OCI-LY3 (cell line): ENCODE measurements around the gene CHRNA7.

ENCODE experiments used
- H2AFZ ChIP-seq: fragments of 200-600, 300-600 bp; shearing (Covaris generic); 2 replicates; pipeline ENCODE4 v1.6.0; 2014; ENCODE audit warnings: antibody characterized with exemption, low read depth, low read length
- H3K27ac ChIP-seq: fragments of 200-600, 300-600 bp; sonication (generic); 2 replicates; pipeline ENCODE4 v1.5.1; 2014; ENCODE audit warnings: mild to moderate bottlenecking, low read length, moderate library complexity, mixed read lengths
- H3K27me3 ChIP-seq: fragments of 200-600, 300-600 bp; sonication (generic); 2 replicates; pipeline ENCODE4 v1.6.1; 2014; ENCODE audit warnings: low read depth, low read length, mixed read lengths
- H3K36me3 ChIP-seq: fragments of 200-600, 300-600 bp; sonication (generic); replicated peaks from 2 replicates; pipeline ENCODE3; 2014; ENCODE audit warnings: low read depth, low read length, mixed read lengths
- H3K4me1 ChIP-seq: fragments of 300-600, 200-600 bp; sonication (generic); 2 replicates; pipeline ENCODE4 v1.6.1; 2014; ENCODE audit warnings: low read length, mixed read lengths
- H3K4me2 ChIP-seq: fragments of 200-600, 300-600 bp; sonication (generic); 2 replicates; pipeline ENCODE4 v1.6.1; 2014; ENCODE audit warnings: low read length, mixed read lengths
- H3K4me3 ChIP-seq: fragments of 300-600, 200-600 bp; sonication (generic); 2 replicates; pipeline ENCODE4 v1.5.1; 2014; ENCODE audit warnings: antibody characterized with exemption, mild to moderate bottlenecking, low read length, moderate library complexity
- H3K79me2 ChIP-seq: fragments of 300-600, 200-600 bp; shearing (Covaris generic); 2 replicates; pipeline ENCODE4 v1.6.1; 2014; ENCODE audit warnings: mild to moderate bottlenecking, low read length, mixed read lengths
- H3K9ac ChIP-seq: fragments of 300-600, 200-600 bp; shearing (Covaris generic); 2 replicates; pipeline ENCODE4 v1.6.0; 2014; ENCODE audit warnings: mild to moderate bottlenecking, low read length, moderate library complexity
- H3K9me3 ChIP-seq: fragments of 200-600, 300-600 bp; shearing (Covaris generic); 2 replicates; pipeline ENCODE4 v1.6.1; 2014; ENCODE audit warnings: low read length, mixed read lengths; ENCODE audit not compliant: insufficient read depth
- H4K20me1 ChIP-seq: fragments of 200-600, 300-600 bp; sonication (generic); 2 replicates; pipeline ENCODE4 v1.6.1; 2016; ENCODE audit warnings: low read length, mixed read lengths; ENCODE audit not compliant: insufficient read depth
- EZH2phosphoT487 ChIP-seq: fragments of 200-600 bp; shearing (Covaris generic); IDR thresholded peaks from 2 replicates; pipeline ENCODE4 v1.6.1; 2018; ENCODE audit warnings: antibody characterized with exemption, mixed run types, low read depth
- TF ChIP-seq, protein P1 (sequence below): fragments of 200-600, 300-600 bp; sonication (generic); IDR thresholded peaks from 2 replicates; pipeline ENCODE4 v1.5.1; 2014; ENCODE audit warnings: antibody characterized with exemption, low read length, low read depth

The CHRNA7 gene

GRCh38 chr15:32120577-32121383 is 90.5 kb downstream of the CHRNA7 start:
- peak overlapping the region; percentile 89 for H3K4me2 ChIP-seq
- peak overlapping the region; percentile 93 for H2AFZ ChIP-seq

GRCh38 chr15:32121384-32121695 is 91.0 kb downstream of the CHRNA7 start:
- H3K79me2 ChIP-seq = no peaks in the 10 kb centered on the region
- peak overlapping the region; percentile 93 for H2AFZ ChIP-seq
- H4K20me1 ChIP-seq = no peaks in the 10 kb centered on the region
- no peaks in the 10 kb centered on the region for H3K36me3 ChIP-seq
- H3K27me3 ChIP-seq = no peaks in the 10 kb centered on the region
- peak overlapping the region; percentile 71 for H3K9ac ChIP-seq
- H3K27ac ChIP-seq = peak overlapping the region; percentile 96
- H3K9me3 ChIP-seq = no peaks in the 10 kb centered on the region
- no peak overlapping the region; the same call in 1 of the 2 replicates for H3K4me3 ChIP-seq
- H3K4me2 ChIP-seq = peak overlapping the region; percentile 89
- TF ChIP-seq, protein P1, sequence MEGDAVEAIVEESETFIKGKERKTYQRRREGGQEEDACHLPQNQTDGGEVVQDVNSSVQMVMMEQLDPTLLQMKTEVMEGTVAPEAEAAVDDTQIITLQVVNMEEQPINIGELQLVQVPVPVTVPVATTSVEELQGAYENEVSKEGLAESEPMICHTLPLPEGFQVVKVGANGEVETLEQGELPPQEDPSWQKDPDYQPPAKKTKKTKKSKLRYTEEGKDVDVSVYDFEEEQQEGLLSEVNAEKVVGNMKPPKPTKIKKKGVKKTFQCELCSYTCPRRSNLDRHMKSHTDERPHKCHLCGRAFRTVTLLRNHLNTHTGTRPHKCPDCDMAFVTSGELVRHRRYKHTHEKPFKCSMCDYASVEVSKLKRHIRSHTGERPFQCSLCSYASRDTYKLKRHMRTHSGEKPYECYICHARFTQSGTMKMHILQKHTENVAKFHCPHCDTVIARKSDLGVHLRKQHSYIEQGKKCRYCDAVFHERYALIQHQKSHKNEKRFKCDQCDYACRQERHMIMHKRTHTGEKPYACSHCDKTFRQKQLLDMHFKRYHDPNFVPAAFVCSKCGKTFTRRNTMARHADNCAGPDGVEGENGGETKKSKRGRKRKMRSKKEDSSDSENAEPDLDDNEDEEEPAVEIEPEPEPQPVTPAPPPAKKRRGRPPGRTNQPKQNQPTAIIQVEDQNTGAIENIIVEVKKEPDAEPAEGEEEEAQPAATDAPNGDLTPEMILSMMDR = no peak
- no peak for TF ChIP-seq EZH2phosphoT487
- peaks cover 49% of the 10 kb centered on the region for H3K4me1 ChIP-seq

More at GRCh38 chr15:32120577-32121383, 90.5 kb downstream of the CHRNA7 start:
- no peaks in the 10 kb centered on the region for H3K9me3 ChIP-seq
- H3K4me1 ChIP-seq = peaks cover 49% of the 10 kb centered on the region
- TF ChIP-seq, protein P1 = no peak
- TF ChIP-seq EZH2phosphoT487 = no peak
- no peaks in the 10 kb centered on the region for H3K79me2 ChIP-seq
- no peaks in the 10 kb centered on the region for H3K36me3 ChIP-seq
- H3K27me3 ChIP-seq = no peaks in the 10 kb centered on the region
- H4K20me1 ChIP-seq = no peaks in the 10 kb centered on the region
- H3K4me3 ChIP-seq = peak overlapping the region; percentile 68
- peak overlapping the region; percentile 96 for H3K27ac ChIP-seq
- peak overlapping the region; percentile 71 for H3K9ac ChIP-seq

DNA sequence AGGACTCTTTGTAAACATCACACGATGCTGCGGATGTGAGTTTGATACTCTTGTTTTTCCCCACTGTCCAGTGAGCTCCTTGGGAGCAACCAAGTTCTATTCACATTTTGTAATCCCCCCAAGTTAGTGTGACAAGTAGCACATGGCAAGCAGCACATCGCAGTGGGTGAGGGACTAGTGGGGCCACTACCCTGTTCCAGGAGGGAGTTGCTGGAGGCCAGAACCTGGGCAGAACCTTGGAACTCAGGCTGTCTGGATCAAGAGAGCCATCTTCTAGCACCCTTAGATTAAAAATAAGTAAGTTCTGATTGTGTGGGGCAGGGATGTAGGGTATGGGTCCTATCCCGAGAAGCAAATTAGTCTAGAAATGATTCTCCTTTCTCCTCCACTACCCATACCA is 91.7 kb downstream of the CHRNA7 start:
- Histone ChIP-seq H3K27me3 (no peaks in the 10 kb centered on the region), H3K4me3 (no peak overlapping the region), H3K79me2 (no peaks in the 10 kb centered on the region), H3K4me2 (peak overlapping the region; percentile 11; the same call in 1 of the 2 replicates), H3K4me1 (peaks cover 49% of the 10 kb centered on the region), H3K9ac (no peak overlapping the region), H3K9me3 (no peaks in the 10 kb centered on the region), H2AFZ (no peak overlapping the region), H3K36me3 (no peaks in the 10 kb centered on the region), H4K20me1 (no peaks in the 10 kb centered on the region), H3K27ac (peak overlapping the region; percentile 96; the same call in 1 of the 2 replicates)
- TF ChIP-seq, protein P1 = no peak
- no peak for TF ChIP-seq EZH2phosphoT487

GRCh38 chr15:32123473-32123872 is 93.2 kb downstream of the CHRNA7 start:
- TF ChIP-seq, protein P1 = no peak
- TF ChIP-seq EZH2phosphoT487 = no peak
- Histone ChIP-seq H3K27me3 (no peaks in the 10 kb centered on the region), H3K4me1 (peaks cover 43% of the 10 kb centered on the region), H3K36me3 (no peaks in the 10 kb centered on the region), H3K4me2 (no peak overlapping the region), H3K9me3 (no peaks in the 10 kb centered on the region), H3K27ac (no peak overlapping the region), H3K9ac (no peak overlapping the region), H2AFZ (no peak overlapping the region), H4K20me1 (no peaks in the 10 kb centered on the region), H3K79me2 (no peaks in the 10 kb centered on the region), H3K4me3 (no peak overlapping the region)
